ENCODE measurements around the gene PRRT4. TPM values are rescaled to one million over a fixed set of nuclear protein-coding genes. Genes with fewer than 3 reads are reported as not detected.

PRRT4 gene
- total RNA-seq, 1 experiment from 2014 or later, result 0.24 TPM

DNA sequence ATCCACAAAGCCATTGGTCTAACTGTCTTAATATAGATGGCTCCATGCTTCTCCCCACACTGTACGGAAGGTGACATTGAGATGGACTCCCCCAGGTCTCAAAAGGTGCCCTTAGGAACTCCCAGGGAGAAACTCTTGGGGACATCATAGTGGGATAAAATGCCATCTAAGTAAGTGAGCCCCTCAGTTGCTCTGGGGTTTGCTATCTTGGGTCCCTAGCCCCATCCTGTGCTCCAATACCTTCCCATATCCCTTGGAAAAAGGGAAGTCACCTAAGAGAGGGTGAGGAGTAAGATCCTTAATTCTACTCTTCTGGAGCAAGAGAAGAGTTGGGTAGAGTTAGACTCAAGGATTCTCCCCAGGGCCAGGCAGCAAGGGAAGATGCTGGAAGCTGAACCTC, 7.9 kb downstream of the PRRT4 start:
- H2BK120ac ChIP-seq (ENCODE audit: low read depth, low read length, poor library complexity, severe bottlenecking), result no peak overlapping the region
- H3K23ac ChIP-seq (ENCODE audit: insufficient read length, low read depth, low read length), result no peak overlapping the region
- no peak overlapping the region for H2BK15ac ChIP-seq (ENCODE audit: low read depth, low read length)
- no peaks in the 10 kb centered on the region for H4K20me1 ChIP-seq (ENCODE audit: control insufficient read depth, insufficient read depth, insufficient read length)
- no peak overlapping the region for H3K18ac ChIP-seq (ENCODE audit: insufficient read length, low read depth, low read length)
- H3K9me3 Mint-ChIP-seq, result no peaks in the 10 kb centered on the region
- H3K27ac ChIP-seq (ENCODE audit: insufficient read length, low read depth, low read length), result no peak overlapping the region
- no peak overlapping the region for H4K91ac ChIP-seq (ENCODE audit: insufficient read length, low read depth, low read length)
- H3T11ph ChIP-seq (ENCODE audit: low read length), result no peak overlapping the region
- no peaks in the 10 kb centered on the region for H3K4me1 ChIP-seq (ENCODE audit: insufficient read depth, low read length)
- no peak overlapping the region for H3K56ac ChIP-seq (ENCODE audit: insufficient read length, low read depth, low read length)
- H4K5ac ChIP-seq (ENCODE audit: insufficient read length, low read depth, low read length), result no peak overlapping the region
- WGBS (ENCODE audit: extremely low coverage, insufficient read length, low lambda C conversion rate), result no CpG with 5 or more reads among the region's 1 CpG
- peaks cover 84% of the 10 kb centered on the region for H3K27me3 Mint-ChIP-seq (ENCODE audit: low read depth)
- TF ChIP-seq, protein P1, sequence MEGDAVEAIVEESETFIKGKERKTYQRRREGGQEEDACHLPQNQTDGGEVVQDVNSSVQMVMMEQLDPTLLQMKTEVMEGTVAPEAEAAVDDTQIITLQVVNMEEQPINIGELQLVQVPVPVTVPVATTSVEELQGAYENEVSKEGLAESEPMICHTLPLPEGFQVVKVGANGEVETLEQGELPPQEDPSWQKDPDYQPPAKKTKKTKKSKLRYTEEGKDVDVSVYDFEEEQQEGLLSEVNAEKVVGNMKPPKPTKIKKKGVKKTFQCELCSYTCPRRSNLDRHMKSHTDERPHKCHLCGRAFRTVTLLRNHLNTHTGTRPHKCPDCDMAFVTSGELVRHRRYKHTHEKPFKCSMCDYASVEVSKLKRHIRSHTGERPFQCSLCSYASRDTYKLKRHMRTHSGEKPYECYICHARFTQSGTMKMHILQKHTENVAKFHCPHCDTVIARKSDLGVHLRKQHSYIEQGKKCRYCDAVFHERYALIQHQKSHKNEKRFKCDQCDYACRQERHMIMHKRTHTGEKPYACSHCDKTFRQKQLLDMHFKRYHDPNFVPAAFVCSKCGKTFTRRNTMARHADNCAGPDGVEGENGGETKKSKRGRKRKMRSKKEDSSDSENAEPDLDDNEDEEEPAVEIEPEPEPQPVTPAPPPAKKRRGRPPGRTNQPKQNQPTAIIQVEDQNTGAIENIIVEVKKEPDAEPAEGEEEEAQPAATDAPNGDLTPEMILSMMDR (conservative IDR thresholded peaks at IDR 0.05), result no peak
- no peak overlapping the region for H3K4me2 ChIP-seq (ENCODE audit: insufficient read depth, insufficient read length, low read length)
- peaks cover 3 to 11% of the 10 kb centered on the region in 2 experiments; a peak in 3 of 4 replicates for H3K4me1 Mint-ChIP-seq
- 0 out of 2 replicates have a peak, but pooled peaks cover 1% of the 10 kb centered on the region for H3K79me2 ChIP-seq (ENCODE audit: insufficient read depth, low read length)
- peaks cover 3% of the 10 kb centered on the region for H3K23me2 ChIP-seq (ENCODE audit: insufficient read length, low read depth, low read length, poor library complexity, severe bottlenecking)
- no peak overlapping the region for H3K14ac ChIP-seq (ENCODE audit: insufficient read depth, low read length)
- no peak overlapping the region for H3K27ac Mint-ChIP-seq
- no peak overlapping the region for H2BK5ac ChIP-seq (ENCODE audit: insufficient read length, low read length)
- H3K4ac ChIP-seq (ENCODE audit: low read depth, low read length), result no peak overlapping the region
- no peak overlapping the region for H2BK20ac ChIP-seq (ENCODE audit: low read depth, low read length, poor library complexity, severe bottlenecking)
- no peak overlapping the region for H2AFZ ChIP-seq (ENCODE audit: low read length)
- H2BK12ac ChIP-seq (ENCODE audit: insufficient read length, low read depth, low read length), result no peak overlapping the region
- no peaks in the 10 kb centered on the region for H3K9me3 ChIP-seq (ENCODE audit: control insufficient read depth, low read depth, low read length)
- no peak overlapping the region for H2AK5ac ChIP-seq (ENCODE audit: insufficient read length, low read length)
- no peak overlapping the region for H4K8ac ChIP-seq (replicated peaks; ENCODE audit: insufficient read length, low read depth, low read length)
- no peak overlapping the region for H3K9ac ChIP-seq (ENCODE audit: extremely low read depth, insufficient read length, low read length)
- no peak for DNase-seq
- H3K27me3 ChIP-seq (ENCODE audit: insufficient read depth, low read length), result peaks cover 13% of the 10 kb centered on the region; the same call in 1 of the 2 replicates
- H3K4me3 Mint-ChIP-seq, result no peak overlapping the region
- H3K36me3 Mint-ChIP-seq (ENCODE audit: insufficient read depth in 1 of 3, low read depth in 3 of 3), result no peaks in the 10 kb centered on the region; a peak in 1 of 7 replicates
- no peaks in the 10 kb centered on the region for H3K79me1 ChIP-seq (ENCODE audit: insufficient read depth, low read depth, low read length, poor library complexity, severe bottlenecking)

All from H9 (cell line).